Measurements from ENCODE around the gene TSPAN9. TPM values are rescaled to one million over a fixed set of nuclear protein-coding genes. Genes with fewer than 3 reads are reported as not detected.

TSPAN9 gene
- total RNA-seq, 1 donor from 2014 or later, result 31.7 TPM

DNA sequence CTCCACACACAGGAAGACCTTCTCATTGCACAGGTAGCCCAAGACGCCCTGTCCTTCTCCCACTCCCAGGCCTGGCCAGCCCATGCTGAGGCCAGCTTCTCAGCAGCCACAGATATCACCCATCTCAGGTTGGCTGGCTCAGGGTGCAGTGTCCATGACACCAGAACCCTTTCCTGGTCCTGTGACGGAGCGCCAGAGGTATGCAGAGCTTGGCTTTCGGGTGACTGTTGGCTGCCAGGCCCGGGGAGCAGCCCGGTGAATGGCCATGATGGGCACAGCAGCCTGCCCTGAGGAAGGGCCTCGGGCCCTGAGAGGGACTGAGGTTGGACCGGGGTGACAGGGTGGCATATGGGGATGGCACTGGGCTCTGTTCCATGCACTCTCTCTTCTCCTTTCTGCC lies 173.4 kb downstream of the TSPAN9 start:
- H3K4me3 Mint-ChIP-seq, result no peak overlapping the region
- peaks cover 7% of the 10 kb centered on the region for H3K4me1 Mint-ChIP-seq (ENCODE audit: unreplicated experiment)
- no peak for DNase-seq (ENCODE audit: extremely low spot score, unreplicated experiment)
- H3K36me3 Mint-ChIP-seq, result peaks cover 15% of the 10 kb centered on the region
- TF ChIP-seq, protein P1, sequence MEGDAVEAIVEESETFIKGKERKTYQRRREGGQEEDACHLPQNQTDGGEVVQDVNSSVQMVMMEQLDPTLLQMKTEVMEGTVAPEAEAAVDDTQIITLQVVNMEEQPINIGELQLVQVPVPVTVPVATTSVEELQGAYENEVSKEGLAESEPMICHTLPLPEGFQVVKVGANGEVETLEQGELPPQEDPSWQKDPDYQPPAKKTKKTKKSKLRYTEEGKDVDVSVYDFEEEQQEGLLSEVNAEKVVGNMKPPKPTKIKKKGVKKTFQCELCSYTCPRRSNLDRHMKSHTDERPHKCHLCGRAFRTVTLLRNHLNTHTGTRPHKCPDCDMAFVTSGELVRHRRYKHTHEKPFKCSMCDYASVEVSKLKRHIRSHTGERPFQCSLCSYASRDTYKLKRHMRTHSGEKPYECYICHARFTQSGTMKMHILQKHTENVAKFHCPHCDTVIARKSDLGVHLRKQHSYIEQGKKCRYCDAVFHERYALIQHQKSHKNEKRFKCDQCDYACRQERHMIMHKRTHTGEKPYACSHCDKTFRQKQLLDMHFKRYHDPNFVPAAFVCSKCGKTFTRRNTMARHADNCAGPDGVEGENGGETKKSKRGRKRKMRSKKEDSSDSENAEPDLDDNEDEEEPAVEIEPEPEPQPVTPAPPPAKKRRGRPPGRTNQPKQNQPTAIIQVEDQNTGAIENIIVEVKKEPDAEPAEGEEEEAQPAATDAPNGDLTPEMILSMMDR (conservative IDR thresholded peaks at IDR 0.05), result no peak
- H3K27ac Mint-ChIP-seq, result peak overlapping the region; percentile 53
- H3K9me3 Mint-ChIP-seq, result no peaks in the 10 kb centered on the region
- peaks cover 6% of the 10 kb centered on the region for H3K27me3 Mint-ChIP-seq

DNA sequence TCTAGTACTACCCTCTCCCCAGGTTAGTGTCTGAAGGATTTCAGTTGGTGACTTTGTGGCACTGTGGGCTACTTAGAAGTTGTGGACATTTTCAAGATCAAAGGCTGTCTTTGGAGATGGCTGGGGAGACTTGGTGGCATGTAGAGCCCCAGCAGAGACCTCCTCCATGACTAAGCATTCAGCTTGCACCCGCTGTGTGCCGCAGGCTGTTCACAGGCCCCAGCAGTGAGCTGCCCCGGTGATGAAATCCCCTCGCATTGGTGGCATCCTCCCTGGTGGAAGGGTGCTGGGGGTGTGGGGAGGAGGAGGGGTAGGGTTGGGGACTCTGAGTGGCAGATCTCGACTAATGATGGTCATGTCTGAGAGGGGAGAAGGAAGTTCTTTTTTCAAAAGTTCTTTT lies 173.9 kb downstream of the TSPAN9 start:
- no peak for DNase-seq (ENCODE audit: extremely low spot score, unreplicated experiment)
- peak overlapping the region; percentile 53 for H3K27ac Mint-ChIP-seq
- no peaks in the 10 kb centered on the region for H3K9me3 Mint-ChIP-seq
- H3K4me3 Mint-ChIP-seq, result no peak overlapping the region
- TF ChIP-seq, protein P1 (conservative IDR thresholded peaks at IDR 0.05), result no peak
- H3K4me1 Mint-ChIP-seq (ENCODE audit: unreplicated experiment), result peaks cover 11% of the 10 kb centered on the region
- H3K27me3 Mint-ChIP-seq, result peaks cover 6% of the 10 kb centered on the region
- peaks cover 11% of the 10 kb centered on the region for H3K36me3 Mint-ChIP-seq

DNA sequence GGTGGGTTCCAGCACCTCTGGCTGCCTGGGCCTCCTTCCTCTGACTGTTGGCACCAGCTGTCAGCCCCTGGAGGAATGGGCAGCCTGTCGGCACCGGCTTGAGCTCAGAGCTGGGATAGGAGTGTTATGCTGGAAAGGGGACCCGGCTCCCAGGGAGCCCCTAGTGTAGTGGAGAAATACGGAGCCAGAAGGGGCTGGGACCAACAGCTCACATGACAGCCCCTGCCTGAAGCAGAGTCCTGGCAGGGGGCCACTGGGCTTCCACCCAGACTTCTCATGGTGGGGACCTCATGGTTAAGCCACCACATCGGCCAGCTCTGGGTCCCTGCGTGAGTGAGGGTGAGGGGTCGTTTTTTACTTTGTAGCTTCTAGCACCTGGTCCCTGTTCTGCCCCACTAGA lies 174.5 kb downstream of the TSPAN9 start:
- Mint-ChIP-seq H3K27ac (no peak overlapping the region), H3K9me3 (no peaks in the 10 kb centered on the region), H3K4me1 (ENCODE audit: unreplicated experiment) (peaks cover 11% of the 10 kb centered on the region), H3K4me3 (no peak overlapping the region), H3K27me3 (peaks cover 6% of the 10 kb centered on the region), H3K36me3 (peaks cover 10% of the 10 kb centered on the region)
- TF ChIP-seq, protein P1 (conservative IDR thresholded peaks at IDR 0.05), result no peak
- DNase-seq (ENCODE audit: extremely low spot score, unreplicated experiment), result no peak

DNA sequence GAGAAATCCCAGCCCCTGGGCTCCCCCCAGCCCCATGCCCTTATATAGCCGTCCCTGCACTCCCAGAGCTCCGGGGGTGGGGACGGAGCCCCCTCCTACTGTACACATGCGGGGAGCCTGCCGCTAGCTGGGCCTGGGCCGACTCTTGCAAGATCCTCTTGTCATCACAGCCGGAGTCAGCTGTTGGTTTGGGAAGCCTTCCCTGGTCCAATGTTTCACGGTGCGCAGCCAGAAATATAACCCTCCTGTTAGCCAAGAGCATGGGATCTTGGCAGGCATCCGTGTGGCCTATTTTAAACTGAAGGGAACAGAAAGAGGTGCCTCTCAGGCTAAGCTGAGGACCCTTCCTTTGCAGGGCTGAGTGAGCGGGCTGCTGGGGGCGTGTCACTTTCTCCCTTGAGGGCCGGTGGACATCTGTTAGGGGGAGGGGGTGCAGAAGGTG lies 175.3 kb downstream of the TSPAN9 start:
- Mint-ChIP-seq H3K27me3 (peaks cover 6% of the 10 kb centered on the region), H3K36me3 (peaks cover 7% of the 10 kb centered on the region), H3K9me3 (no peaks in the 10 kb centered on the region), H3K4me1 (ENCODE audit: unreplicated experiment) (peaks cover 11% of the 10 kb centered on the region), H3K4me3 (no peak overlapping the region), H3K27ac (no peak overlapping the region)
- TF ChIP-seq, protein P1 (conservative IDR thresholded peaks at IDR 0.05), result no peak
- no peak for DNase-seq (ENCODE audit: extremely low spot score, unreplicated experiment)

DNA sequence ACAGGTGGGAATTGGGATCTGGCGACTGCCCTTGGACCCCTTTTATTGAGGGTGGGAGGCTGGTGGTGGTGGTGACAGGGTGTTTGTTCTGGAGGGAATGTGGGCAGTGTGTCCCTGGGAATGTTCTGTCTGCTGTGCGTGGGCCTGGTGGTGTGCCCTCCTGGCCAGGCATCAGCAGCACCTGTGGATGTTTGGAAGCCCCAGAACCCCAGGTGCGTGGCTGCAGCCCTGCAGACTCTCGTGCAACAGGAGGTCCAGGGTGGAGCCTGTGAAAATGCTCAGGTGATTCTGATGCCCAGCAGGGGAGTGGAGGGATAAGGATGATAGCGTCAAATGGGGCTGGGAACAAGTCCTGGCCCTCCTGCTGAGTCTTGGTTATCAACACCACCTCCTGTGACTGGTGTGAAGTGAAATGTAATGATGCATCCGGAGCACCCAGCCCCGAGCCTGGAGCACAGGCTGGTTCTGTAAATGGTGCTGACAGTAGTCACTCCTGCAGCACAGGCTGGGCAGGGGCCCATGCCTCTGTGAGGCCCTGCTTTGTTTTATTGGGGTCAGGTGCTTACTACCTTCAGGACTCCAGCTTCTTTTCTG lies 176.6 kb downstream of the TSPAN9 start:
- Mint-ChIP-seq H3K36me3 (peaks cover 10% of the 10 kb centered on the region), H3K27ac (no peak overlapping the region), H3K27me3 (peaks cover 6% of the 10 kb centered on the region), H3K4me1 (ENCODE audit: unreplicated experiment) (peaks cover 11% of the 10 kb centered on the region), H3K4me3 (no peak overlapping the region), H3K9me3 (no peaks in the 10 kb centered on the region)
- no peak for DNase-seq (ENCODE audit: extremely low spot score, unreplicated experiment)
- TF ChIP-seq, protein P1 (conservative IDR thresholded peaks at IDR 0.05), result no peak

Measured in type B pancreatic cell (in vitro differentiated cells).